Esophagus squamous epithelium (tissue), 5 donors: Measurements from ENCODE around the gene TEF. TPM values are rescaled to one million over a fixed set of nuclear protein-coding genes. Genes with fewer than 3 reads are reported as not detected.
A peak's percentile ranks its signal among the peaks of the same experiment; 100 is the strongest.

Experiments used
- DNase-seq: peaks from one replicate; lab custom pipeline; 2025; lab: John Stamatoyannopoulos, UW
- H3K27ac ChIP-seq, 4 donors: fragments of 200-600 bp; sonication (generic); one replicate each; pipeline ENCODE4 v1.5.1; 2016 to 2019; ENCODE audit warnings: mild to moderate bottlenecking in 1 of 4
- H3K27me3 ChIP-seq, 4 donors: fragments of 200-600 bp; sonication (generic); 1 replicate in 3 of 4; 2 replicates in 1 of 4; pipeline versions ENCODE4 v1.5.1 to v1.6.0; 2017 to 2021; ENCODE audit warnings: antibody characterized with exemption in 1 of 4
- H3K36me3 ChIP-seq, 3 donors: fragments of 200-600 bp; sonication (generic); one replicate each; pipeline ENCODE4 v1.5.1; 2016 to 2019
- H3K4me1 ChIP-seq, 3 donors: fragments of 200-600 bp; sonication (generic); one replicate each; pipeline ENCODE4 v1.5.1; 2017 to 2019
- H3K4me3 ChIP-seq, 4 donors: fragments of 200-600 bp; sonication (generic); 1 replicate in 3 of 4; 2 replicates in 1 of 4; pipeline ENCODE4 v1.5.1; 2016 to 2019; ENCODE audit warnings: mild to moderate bottlenecking in 2 of 4, moderate library complexity in 1 of 4
- H3K9me3 ChIP-seq, 3 donors: fragments of 200-600 bp; sonication (generic); one replicate each; pipeline ENCODE4 v1.5.1; 2016 to 2019
- CTCF ChIP-seq, 6 experiments: fragments of 450-650 bp in 4 of 6; fragments of 200-600 bp in 2 of 6; sonication (generic) in 2 of 6; IDR thresholded peaks; one replicate each; pipeline ENCODE4 v1.5.1; 2016 to 2019; ENCODE audit warnings: antibody characterized with exemption in 6 of 6, mild to moderate bottlenecking in 4 of 6, moderate library complexity in 4 of 6
- POLR2A ChIP-seq, 4 donors: fragments of 450-650 bp; IDR thresholded peaks; one replicate each; pipeline ENCODE4 v1.6.1; 2017; ENCODE audit warnings: antibody characterized with exemption in 4 of 4, mild to moderate bottlenecking in 4 of 4, moderate library complexity in 3 of 4
- whole genome bisulfite sequencing, 2 donors: methylation state at CpG; one replicate each; pipeline ENCODE4 v1.1.5; 2018; 5-methylcytosine and 5-hydroxymethylcytosine counted together
- intact Hi-C: fragments of 100-400 bp; cut with DNase I; formaldehyde crosslinking; loops from one replicate; pipeline ENCODE4 v1.15.0; 2022
- small RNA-seq, 4 donors: library from RNA; depleted of rRNA; stranded (forward); fragments of <200 nt; gene quantifications; one replicate each; pipeline ENCODE3, GENCODE V24; 2016
- total RNA-seq, 4 donors: library from RNA; depleted of rRNA; stranded (reverse); fragments of >200 nt; gene quantifications; one replicate each; pipeline ENCODE4 v1.1.0, GENCODE V29; 2016
- donor health status: DM: yes; HTN: yes; CAD: no.

The TEF gene
- total RNA-seq, 4 donors from 2014 or later: 3.0 to 17.4 (median 9.7) TPM

DNA sequence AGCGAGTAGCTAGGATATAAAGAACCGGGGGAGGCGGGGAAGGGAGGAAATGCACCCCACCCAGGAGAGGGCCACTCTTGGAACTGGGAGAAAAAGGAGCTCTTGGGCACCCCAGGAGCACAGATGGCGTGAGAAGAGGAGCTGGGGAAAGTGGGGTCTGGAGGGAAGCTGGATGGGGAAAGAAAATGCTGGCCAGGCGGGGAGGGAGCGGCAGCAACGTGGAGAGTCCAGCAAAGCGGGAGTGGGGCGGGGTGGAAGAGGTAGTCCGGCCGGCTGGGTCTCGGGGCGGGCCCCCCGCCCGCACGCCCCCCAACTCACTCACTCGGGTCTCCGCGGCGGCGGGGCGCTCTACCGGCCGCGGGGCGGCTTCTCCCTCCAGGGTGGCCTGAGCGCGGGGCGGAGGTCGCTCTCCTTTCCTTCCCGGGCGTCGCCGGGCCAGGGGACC, 64.3 kb downstream of the TEF start:
- H3K9me3 ChIP-seq: no peaks in the 10 kb centered on the region
- peak overlapping the region; percentile 83 to 97 (median 96) for H3K4me3 ChIP-seq
- TF ChIP-seq POLR2A (IDR thresholded peaks at IDR 0.05): no peak
- no peak for TF ChIP-seq CTCF (IDR thresholded peaks at IDR 0.05)
- peaks cover 0 to 25% (median 0%) of the 10 kb centered on the region in 3 donors for H3K36me3 ChIP-seq
- WGBS, 2 donors: 0 to 1% methylated on average over 9 to 15 of the region's 34 CpGs
- H3K27ac ChIP-seq: peak overlapping the region; percentile 99 to 100 (median 100)
- H3K27me3 ChIP-seq: no peaks in the 10 kb centered on the region
- intact Hi-C loops: no loop called here
- no peak for DNase-seq
- H3K4me1 ChIP-seq: peaks cover 21 to 41% (median 31%) of the 10 kb centered on the region in 3 donors

GRCh38 chr22:41446639-41447434, 65.1 kb downstream of the TEF start, which contains the start of gene TOB2:
TOB2 (minus strand) TSS chr22:41446801; CDS start chr22:41437345, 9,456 bp downstream.
- intact Hi-C loops: no loop called here
- Histone ChIP-seq H3K36me3 (peaks cover 0 to 18% (median 0%) of the 10 kb centered on the region in 3 donors), H3K27ac (peak within 1 kb of the TSS; percentile 99 to 100 (median 100)), H3K4me1 (peaks cover 21 to 34% (median 23%) of the 10 kb centered on the region in 3 donors), H3K4me3 (peak within 1 kb of the TSS; percentile 83 to 97 (median 96)), H3K27me3 (no peaks in the 10 kb centered on the region), H3K9me3 (no peaks in the 10 kb centered on the region)
- TF ChIP-seq POLR2A (IDR thresholded peaks at IDR 0.05) (peak; percentile 9 to 100 (median 98)), CTCF (IDR thresholded peaks at IDR 0.05) (peak in 1 of 6 experiments; percentile 34)
- peak; percentile 70 for DNase-seq
- 0% methylated on average over 18 to 36 of the region's 85 CpGs for WGBS, 2 donors

- Histone ChIP-seq H3K4me3 (peak overlapping the region; percentile 83 to 97 (median 96)), H3K36me3 (peaks cover 0 to 12% (median 0%) of the 10 kb centered on the region in 3 donors), H3K27ac (peak overlapping the region; percentile 99 to 100 (median 100)), H3K4me1 (peaks cover 16 to 26% (median 17%) of the 10 kb centered on the region in 3 donors), H3K9me3 (no peaks in the 10 kb centered on the region), H3K27me3 (no peaks in the 10 kb centered on the region)
- no peak for DNase-seq
- WGBS, 2 donors: 0% methylated on average over 32 to 48 of the region's 63 CpGs
- peak in 1 of 4 donors; percentile 48 for TF ChIP-seq POLR2A (IDR thresholded peaks at IDR 0.05)
- no peak for TF ChIP-seq CTCF (IDR thresholded peaks at IDR 0.05)
- intact Hi-C loops: no loop called here
Measured at GRCh38 chr22:41447435-41448188, 65.9 kb downstream of the TEF start.

DNA sequence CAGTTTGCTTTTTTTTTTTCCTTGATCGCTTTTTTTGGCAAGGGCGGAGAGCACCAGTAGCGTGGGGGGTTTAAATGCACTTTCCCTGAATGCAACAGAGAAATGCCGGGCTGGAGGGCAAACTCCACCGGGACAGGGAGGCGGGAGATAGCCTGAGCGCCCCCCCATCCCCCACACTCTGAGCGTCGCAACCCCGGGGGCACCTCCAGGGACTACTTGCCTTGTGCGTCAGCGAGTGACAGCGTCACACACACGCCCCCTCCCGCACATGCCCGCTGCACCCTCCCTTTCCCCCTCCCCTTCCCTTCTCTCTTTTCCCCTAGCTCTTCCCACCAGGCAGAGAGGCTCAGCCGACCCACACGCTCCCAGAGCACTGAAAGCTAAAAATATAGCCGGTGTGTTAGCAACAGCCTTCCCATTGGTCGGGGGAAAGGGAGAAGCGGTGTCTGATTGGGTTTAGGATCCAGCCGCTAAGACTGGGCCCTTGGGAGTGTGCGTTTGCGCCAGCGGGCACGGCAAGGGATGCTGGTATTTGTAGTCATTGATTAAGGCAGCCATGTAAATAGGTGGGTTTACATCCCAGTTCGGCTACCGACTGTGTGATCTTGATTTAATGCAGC, 66.6 kb downstream of the TEF start:
- intact Hi-C loops: no loop called here
- peak overlapping the region; percentile 99 to 100 (median 100) for H3K27ac ChIP-seq
- TF ChIP-seq POLR2A (IDR thresholded peaks at IDR 0.05) (peak in 3 of 4 donors; percentile 50 to 96 (median 95)), CTCF (IDR thresholded peaks at IDR 0.05) (peak in 1 of 6 experiments; percentile 10)
- no peaks in the 10 kb centered on the region for H3K9me3 ChIP-seq
- peak overlapping the region; percentile 83 to 97 (median 96) for H3K4me3 ChIP-seq
- H3K36me3 ChIP-seq: peaks cover 0 to 6% (median 0%) of the 10 kb centered on the region in 3 donors
- no peaks in the 10 kb centered on the region for H3K27me3 ChIP-seq
- DNase-seq: peak; percentile 88
- WGBS, 2 donors: 1 to 2% methylated on average over 13 to 26 of the region's 28 CpGs
- H3K4me1 ChIP-seq: peaks cover 9 to 19% (median 10%) of the 10 kb centered on the region in 3 donors

Small RNAs within 50 kb of the gene (small RNA-seq; reads per million reads assigned to genes)
- 0 reads per million in 4 donors for gene RNU6-495P

Other genes with a start within 250 kb of the TEF start
- 10 to 100 TPM; 12.1 to 16.2 (median 14.7) TPM for gene L3MBTL2, start 176.6 kb upstream of the TEF start, total RNA-seq
- 1 to 10 TPM; 2.0 to 4.5 (median 3.2) TPM for gene CHADL, start 141.0 kb upstream of the TEF start, total RNA-seq
- gene RANGAP1, start 95.8 kb upstream of the TEF start, total RNA-seq: 10 to 100 TPM; 80.1 to 98.5 (median 84.5) TPM
- gene ZC3H7B, start 80.4 kb upstream of the TEF start, total RNA-seq: 10 to 100 TPM; 18.7 to 36.8 (median 20.9) TPM
- gene TOB2, start 64.9 kb downstream of the TEF start, total RNA-seq: 10 to 100 TPM; 15.7 to 30.5 (median 21.0) TPM
- 10 to 100 TPM; 21.5 to 47.3 (median 41.5) TPM for gene PHF5A, start 86.8 kb downstream of the TEF start, total RNA-seq
- 10 to 100 TPM; 83.7 to 90.4 (median 87.0) TPM for gene ACO2, start 87.2 kb downstream of the TEF start, total RNA-seq
- gene POLR3H, start 162.5 kb downstream of the TEF start, total RNA-seq: 10 to 100 TPM; 13.7 to 23.3 (median 16.1) TPM
- gene CSDC2, start 179.1 kb downstream of the TEF start, total RNA-seq: 1 to 10 TPM in 2 of 4 donors, under 1 TPM in 2; 0.19 to 2.7 (median 0.73) TPM
- gene PMM1, start 207.9 kb downstream of the TEF start, total RNA-seq: 10 to 100 TPM; 17.9 to 65.2 (median 49.5) TPM
- 10 to 100 TPM; 22.1 to 34.9 (median 28.4) TPM for gene DESI1, start 239.1 kb downstream of the TEF start, total RNA-seq
- gene XRCC6, start 239.4 kb downstream of the TEF start, total RNA-seq: 100 to 1,000 TPM; 161 to 295 (median 222) TPM